NCI-H2196 (cell line): ENCODE data around the gene NOD1.

ENCODE experiments used
- DNase-seq: peaks from one replicate; lab custom pipeline; 2025; ENCODE audit not compliant: unreplicated experiment; lab: John Stamatoyannopoulos, UW

Gene NOD1

DNA sequence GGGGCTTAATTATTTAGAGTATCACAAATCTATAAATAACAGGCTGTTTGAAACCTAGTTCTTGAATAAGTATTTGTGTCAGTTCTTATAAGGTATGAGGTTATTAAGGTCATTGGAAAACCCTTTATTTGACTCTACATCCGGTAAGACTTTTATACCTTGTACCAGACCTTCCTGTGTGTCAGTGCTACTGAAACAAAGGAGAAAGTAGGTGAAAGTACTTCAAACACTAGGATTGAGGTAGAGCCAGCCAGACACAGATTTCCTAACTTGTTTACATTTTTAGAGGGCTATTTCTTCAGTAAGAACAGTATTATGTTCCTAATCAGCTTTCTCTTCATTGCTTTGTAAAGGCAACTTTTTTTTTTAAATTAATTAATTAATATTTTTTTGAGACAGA, 100.3 kb downstream of the NOD1 start:
- DNase-seq, result no peak
